Upper lobe of right lung (tissue), 1 donor: ENCODE data around the gene PLEKHG4. TPM values are rescaled to one million over a fixed set of nuclear protein-coding genes. Genes with fewer than 3 reads are reported as not detected.

Experiments used
- ATAC-seq: fragments of 200-7000 bp; cut with Tn5 transposase; one replicate; pipeline ENCODE4 v1.9.1; 2020; ENCODE audit warnings: mild to moderate bottlenecking, moderate library complexity
- DNase-seq: peaks from one replicate; pipeline ENCODE4 v3.0.0-alpha.2; 2020
- H3K27ac ChIP-seq: fragments of 200-600 bp; one replicate; pipeline ENCODE4 v1.8.0; 2022
- H3K27me3 ChIP-seq: fragments of 200-600 bp; one replicate; pipeline ENCODE4 v1.8.0; 2022; ENCODE audit warnings: mild to moderate bottlenecking
- H3K36me3 ChIP-seq: fragments of 200-600 bp; one replicate; pipeline ENCODE4 v1.8.0; 2022
- H3K4me1 ChIP-seq: fragments of 200-600 bp; one replicate; pipeline ENCODE4 v1.8.0; 2022
- H3K4me3 ChIP-seq: fragments of 200-600 bp; one replicate; pipeline ENCODE4 v1.8.0; 2022; ENCODE audit warnings: mild to moderate bottlenecking
- H3K9me3 ChIP-seq: fragments of 200-600 bp; one replicate; pipeline ENCODE4 v1.8.0; 2022
- intact Hi-C: fragments of 100-400 bp; cut with DNase I; formaldehyde crosslinking; loops from one replicate; pipeline ENCODE4 v1.11.0; 2022
- total RNA-seq: library from RNA; stranded (reverse); fragmentation: NEBNext Ultra II Directional; extraction: Animal tissue kit (Norgen Biotek cat#: 25700); gene quantifications from one replicate; pipeline ENCODE4 v1.2.1, GENCODE V29; 2021
- TF ChIP-seq, protein P1 (sequence below): fragments of 200-600 bp; IDR thresholded peaks from one replicate; pipeline ENCODE4 v1.8.0; 2022; ENCODE audit warnings: antibody characterized with exemption
- donor health status: DM: no; HTN: yes; CAD: no; lungs with severe emphysema.

PLEKHG4 gene
- total RNA-seq, 1 donor from 2014 or later, result 16.2 TPM

DNA sequence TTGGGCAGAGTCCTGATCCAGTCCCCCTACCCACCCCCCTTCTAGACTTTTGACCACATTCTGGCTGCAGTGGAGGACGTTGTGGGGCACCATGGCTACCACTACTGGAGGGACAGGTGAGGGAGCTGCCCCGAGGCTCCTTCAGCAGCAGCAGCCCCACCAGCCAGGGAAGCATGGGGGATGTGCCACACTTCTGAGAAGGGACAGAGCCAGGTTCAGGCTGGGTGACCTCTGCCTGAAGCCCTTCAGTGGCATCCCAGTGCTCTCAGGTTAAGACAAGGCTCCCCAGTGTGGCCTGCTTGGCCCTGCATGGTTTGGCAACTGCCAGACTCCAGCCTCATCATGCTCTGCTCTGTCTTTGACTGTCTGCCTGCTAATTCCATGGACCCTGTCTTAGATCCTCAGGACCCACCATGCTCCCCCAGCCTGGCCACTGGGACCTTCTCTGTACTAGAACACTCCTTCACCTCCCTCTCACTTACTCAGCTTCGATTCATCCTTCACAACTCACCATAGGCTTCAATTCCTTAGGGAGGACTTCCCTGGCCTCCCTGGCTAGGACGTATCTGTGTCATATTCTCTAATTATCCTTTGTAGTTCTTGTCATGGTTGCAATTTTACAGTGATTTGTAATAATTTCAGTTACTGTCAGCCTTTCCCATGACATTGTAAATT, 21.7 kb upstream of the PLEKHG4 start:
- H3K9me3 ChIP-seq, result no peaks in the 10 kb centered on the region
- no peak for ATAC-seq
- no peaks in the 10 kb centered on the region for H3K4me1 ChIP-seq
- no peak overlapping the region for H3K4me3 ChIP-seq
- no peak overlapping the region for H3K27ac ChIP-seq
- intact Hi-C loops, result no loop called here
- no peak for DNase-seq
- H3K27me3 ChIP-seq, result no peaks in the 10 kb centered on the region
- H3K36me3 ChIP-seq, result no peaks in the 10 kb centered on the region
- TF ChIP-seq, protein P1, sequence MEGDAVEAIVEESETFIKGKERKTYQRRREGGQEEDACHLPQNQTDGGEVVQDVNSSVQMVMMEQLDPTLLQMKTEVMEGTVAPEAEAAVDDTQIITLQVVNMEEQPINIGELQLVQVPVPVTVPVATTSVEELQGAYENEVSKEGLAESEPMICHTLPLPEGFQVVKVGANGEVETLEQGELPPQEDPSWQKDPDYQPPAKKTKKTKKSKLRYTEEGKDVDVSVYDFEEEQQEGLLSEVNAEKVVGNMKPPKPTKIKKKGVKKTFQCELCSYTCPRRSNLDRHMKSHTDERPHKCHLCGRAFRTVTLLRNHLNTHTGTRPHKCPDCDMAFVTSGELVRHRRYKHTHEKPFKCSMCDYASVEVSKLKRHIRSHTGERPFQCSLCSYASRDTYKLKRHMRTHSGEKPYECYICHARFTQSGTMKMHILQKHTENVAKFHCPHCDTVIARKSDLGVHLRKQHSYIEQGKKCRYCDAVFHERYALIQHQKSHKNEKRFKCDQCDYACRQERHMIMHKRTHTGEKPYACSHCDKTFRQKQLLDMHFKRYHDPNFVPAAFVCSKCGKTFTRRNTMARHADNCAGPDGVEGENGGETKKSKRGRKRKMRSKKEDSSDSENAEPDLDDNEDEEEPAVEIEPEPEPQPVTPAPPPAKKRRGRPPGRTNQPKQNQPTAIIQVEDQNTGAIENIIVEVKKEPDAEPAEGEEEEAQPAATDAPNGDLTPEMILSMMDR, result no peak

DNA sequence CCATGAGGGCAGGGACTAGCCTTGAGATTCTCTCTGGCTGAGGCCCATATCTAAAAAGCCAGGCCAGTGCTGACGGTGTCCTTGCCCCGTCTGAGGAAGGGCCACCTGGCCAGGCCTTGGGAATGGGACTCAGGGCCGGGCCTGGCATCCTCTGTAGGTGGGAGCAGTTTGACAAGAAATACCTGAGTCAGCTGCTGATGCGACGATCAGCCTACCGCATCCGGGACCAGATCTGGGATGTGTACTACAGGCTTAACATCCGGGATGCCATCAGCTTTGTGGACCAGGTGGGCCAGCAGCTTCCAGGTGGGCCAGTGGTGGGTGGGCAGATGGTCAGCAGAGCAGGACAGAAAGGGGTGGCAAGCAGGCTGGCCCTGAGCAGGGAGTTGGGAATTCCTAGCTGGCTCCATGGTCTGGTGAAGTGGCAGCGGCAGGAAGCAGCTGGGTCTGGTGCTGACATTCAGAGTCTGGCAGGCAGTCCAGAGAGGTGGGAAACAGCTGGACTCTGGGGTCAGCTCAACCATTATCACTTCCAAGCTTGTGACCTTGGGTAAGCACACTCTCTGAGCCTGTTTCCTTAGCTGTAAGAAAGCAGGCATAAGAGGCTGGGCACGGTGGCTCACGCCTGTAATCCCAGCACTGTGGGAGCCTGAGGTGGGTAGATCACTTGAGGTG, 21.0 kb upstream of the PLEKHG4 start:
- TF ChIP-seq, protein P1, result no peak
- no peak for DNase-seq
- intact Hi-C loops, result no loop called here

DNA sequence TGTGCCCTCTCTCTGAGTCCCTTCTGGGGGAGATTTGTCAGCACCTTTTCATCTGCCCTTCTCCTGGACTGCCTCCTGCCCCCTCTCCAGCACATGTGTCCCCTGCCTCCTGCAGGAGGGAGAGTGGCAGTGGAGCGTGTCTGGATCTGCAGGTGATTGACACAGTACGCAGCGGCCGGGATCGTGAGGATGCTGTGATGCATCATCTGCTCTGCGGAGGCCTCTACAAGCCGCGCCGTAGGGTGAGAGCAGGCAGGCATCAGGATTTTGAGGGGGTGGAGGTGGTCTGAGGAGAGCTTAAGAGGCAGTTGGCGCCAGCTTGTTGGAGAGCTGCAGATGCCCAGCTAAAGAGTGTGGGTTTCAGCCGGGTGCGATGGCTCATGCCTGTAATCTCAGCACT, 19.6 kb upstream of the PLEKHG4 start:
- no peak for ATAC-seq
- intact Hi-C loops, result no loop called here

More for the DNA sequence above, 21.0 kb upstream of the PLEKHG4 start:
- no peak for ATAC-seq
- Histone ChIP-seq H3K27me3 (no peaks in the 10 kb centered on the region), H3K9me3 (no peaks in the 10 kb centered on the region), H3K27ac (no peak overlapping the region), H3K4me3 (no peak overlapping the region), H3K4me1 (no peaks in the 10 kb centered on the region), H3K36me3 (no peaks in the 10 kb centered on the region)

DNA sequence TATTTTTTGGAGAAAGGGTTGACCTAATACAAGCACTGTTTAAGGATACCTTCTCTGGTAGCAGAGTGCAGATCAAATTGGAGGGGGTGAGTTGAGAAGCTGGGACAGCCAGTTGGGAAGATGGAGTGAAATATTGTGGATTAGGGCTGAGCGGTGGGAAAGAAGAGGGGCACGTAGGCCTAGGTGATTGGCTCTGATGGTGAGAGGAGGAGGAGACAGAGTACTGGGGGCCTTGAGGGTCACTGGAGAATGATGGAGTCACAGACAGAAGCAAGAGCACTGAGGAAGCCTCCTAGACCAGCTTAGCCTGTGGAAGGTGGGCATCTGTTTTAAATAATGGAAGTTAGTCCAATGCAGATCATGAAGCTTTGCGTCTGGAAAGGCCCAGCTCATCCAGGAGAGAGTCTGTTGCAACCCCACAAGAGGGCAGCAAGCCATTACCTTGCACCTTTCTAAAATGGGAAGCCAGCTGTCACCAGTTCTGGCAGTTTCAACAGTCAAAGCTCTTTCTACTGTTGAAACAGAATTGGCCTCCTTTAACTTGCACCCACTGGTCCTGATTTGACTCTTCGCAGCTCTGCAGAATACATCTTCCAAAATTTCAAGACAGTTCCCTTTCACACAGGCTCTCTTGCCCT, 18.8 kb upstream of the PLEKHG4 start:
- peak; percentile 77 for ATAC-seq

More for the DNA sequence above, 19.6 kb upstream of the PLEKHG4 start:
- no peaks in the 10 kb centered on the region for H3K9me3 ChIP-seq
- no peaks in the 10 kb centered on the region for H3K4me1 ChIP-seq
- H3K27ac ChIP-seq, result no peak overlapping the region
- no peaks in the 10 kb centered on the region for H3K27me3 ChIP-seq
- no peak for DNase-seq
- TF ChIP-seq, protein P1, result no peak
- H3K4me3 ChIP-seq, result no peak overlapping the region
- no peaks in the 10 kb centered on the region for H3K36me3 ChIP-seq

DNA sequence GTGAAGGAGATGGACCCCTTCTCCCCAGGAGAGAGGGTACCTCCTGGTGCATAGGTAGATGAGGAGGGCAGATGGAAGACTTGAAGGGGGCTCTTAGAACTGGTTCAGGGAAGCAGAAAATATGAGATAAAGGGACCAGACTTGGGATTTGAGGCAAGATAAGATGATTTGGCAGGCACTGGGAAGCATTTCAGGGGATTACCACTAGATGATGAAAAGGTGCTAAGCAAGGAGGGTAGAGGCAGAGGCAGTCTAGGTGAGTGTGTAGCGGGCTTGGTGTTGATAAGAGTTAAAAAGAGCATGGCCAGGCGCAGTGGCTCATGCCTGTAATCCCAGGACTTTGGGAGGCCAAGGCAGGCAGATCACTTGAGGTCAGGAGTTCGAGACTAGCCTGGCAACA, 16.1 kb upstream of the PLEKHG4 start:
- intact Hi-C loops, result no loop called here
- ATAC-seq (no peak), DNase-seq (no peak)
- no peaks in the 10 kb centered on the region for H3K27me3 ChIP-seq
- no peaks in the 10 kb centered on the region for H3K36me3 ChIP-seq
- no peaks in the 10 kb centered on the region for H3K4me1 ChIP-seq
- no peak overlapping the region for H3K27ac ChIP-seq
- no peaks in the 10 kb centered on the region for H3K9me3 ChIP-seq
- no peak overlapping the region for H3K4me3 ChIP-seq
- TF ChIP-seq, protein P1, result no peak

More for the DNA sequence above, 18.8 kb upstream of the PLEKHG4 start:
- H3K27ac ChIP-seq, result no peak overlapping the region
- no peaks in the 10 kb centered on the region for H3K27me3 ChIP-seq
- H3K9me3 ChIP-seq, result no peaks in the 10 kb centered on the region
- DNase-seq, result no peak
- TF ChIP-seq, protein P1, result peak; percentile 45
- intact Hi-C loops, result no loop called here
- no peak overlapping the region for H3K4me3 ChIP-seq
- no peaks in the 10 kb centered on the region for H3K4me1 ChIP-seq
- H3K36me3 ChIP-seq, result no peaks in the 10 kb centered on the region
